Measurements from ENCODE around the gene TTC28.

DNA sequence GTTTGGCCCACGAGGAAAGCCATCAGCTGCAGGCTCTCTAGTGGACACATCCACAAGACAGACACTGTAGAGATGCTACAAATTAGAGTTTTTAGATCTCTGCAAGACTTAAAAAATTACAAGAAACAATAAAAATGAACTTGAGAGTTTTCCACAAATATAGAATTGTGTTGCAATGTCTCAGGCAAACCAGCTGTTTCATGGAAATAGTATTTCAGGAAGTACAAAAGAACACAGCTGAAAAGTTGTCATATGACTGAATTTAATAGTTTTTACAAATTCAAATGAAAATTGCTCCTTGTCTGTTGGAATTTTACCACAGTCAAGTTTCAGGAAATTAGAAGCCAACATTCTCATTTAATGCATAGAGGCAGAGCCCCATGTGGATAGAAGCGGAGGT, 576.0 kb downstream of the TTC28 start:
- TF ChIP-seq, protein P1, sequence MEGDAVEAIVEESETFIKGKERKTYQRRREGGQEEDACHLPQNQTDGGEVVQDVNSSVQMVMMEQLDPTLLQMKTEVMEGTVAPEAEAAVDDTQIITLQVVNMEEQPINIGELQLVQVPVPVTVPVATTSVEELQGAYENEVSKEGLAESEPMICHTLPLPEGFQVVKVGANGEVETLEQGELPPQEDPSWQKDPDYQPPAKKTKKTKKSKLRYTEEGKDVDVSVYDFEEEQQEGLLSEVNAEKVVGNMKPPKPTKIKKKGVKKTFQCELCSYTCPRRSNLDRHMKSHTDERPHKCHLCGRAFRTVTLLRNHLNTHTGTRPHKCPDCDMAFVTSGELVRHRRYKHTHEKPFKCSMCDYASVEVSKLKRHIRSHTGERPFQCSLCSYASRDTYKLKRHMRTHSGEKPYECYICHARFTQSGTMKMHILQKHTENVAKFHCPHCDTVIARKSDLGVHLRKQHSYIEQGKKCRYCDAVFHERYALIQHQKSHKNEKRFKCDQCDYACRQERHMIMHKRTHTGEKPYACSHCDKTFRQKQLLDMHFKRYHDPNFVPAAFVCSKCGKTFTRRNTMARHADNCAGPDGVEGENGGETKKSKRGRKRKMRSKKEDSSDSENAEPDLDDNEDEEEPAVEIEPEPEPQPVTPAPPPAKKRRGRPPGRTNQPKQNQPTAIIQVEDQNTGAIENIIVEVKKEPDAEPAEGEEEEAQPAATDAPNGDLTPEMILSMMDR (IDR thresholded peaks at IDR 0.05; ENCODE audit: insufficient read depth, low read depth, low read length), result no peak
- no peak for TF ChIP-seq EZH2 (IDR thresholded peaks at IDR 0.05; ENCODE audit: insufficient read depth, low read length)
